ENCODE measurements around the gene ODR4. TPM values are rescaled to one million over a fixed set of nuclear protein-coding genes. Genes with fewer than 3 reads are reported as not detected.

ODR4 gene
- total and polyA plus RNA-seq, 2 of the 4 experiments (the other 2 are of a cell fraction) = 9.4 to 9.7 TPM

- Histone ChIP-seq H2AFZ (replicated peaks; ENCODE audit: low read length, poor library complexity) (no peak overlapping the region), H2AK5ac (ENCODE audit: low read depth, low read length) (no peak overlapping the region), H3K4ac (ENCODE audit: low read depth, low read length) (no peak overlapping the region), H2BK5ac (ENCODE audit: low read depth, low read length, poor library complexity, severe bottlenecking) (no peak overlapping the region), H2BK20ac (ENCODE audit: low read depth, low read length) (no peak overlapping the region), H4K91ac (ENCODE audit: insufficient read depth, low read depth, low read length) (no peak overlapping the region), H2BK15ac (ENCODE audit: low read depth, low read length) (no peak overlapping the region), H3K9me3 (ENCODE audit: control insufficient read depth, insufficient read depth, low read length) (no peaks in the 10 kb centered on the region), H3K4me1 (ENCODE audit: control insufficient read depth, insufficient read depth, low read length) (no peaks in the 10 kb centered on the region), H3K9me1 (ENCODE audit: insufficient read depth, low read length) (no peaks in the 10 kb centered on the region), H3K14ac (replicated peaks; ENCODE audit: low read depth, low read length) (no peak overlapping the region), H3K18ac (ENCODE audit: low read depth, low read length) (no peak overlapping the region), H2BK120ac (ENCODE audit: low read depth, low read length) (no peak overlapping the region), H3K23ac (ENCODE audit: low read depth, low read length) (no peak overlapping the region), H3K9ac (ENCODE audit: low read depth, low read length) (no peak overlapping the region), H3K27me3 (ENCODE audit: control insufficient read depth, insufficient read depth, low read length) (no peaks in the 10 kb centered on the region), H3K56ac (ENCODE audit: extremely low read depth, insufficient read depth, low read length) (no peak overlapping the region), H3K79me1 (ENCODE audit: low read depth in 1 of 2, low read length in 2 of 2) (peaks cover 2 to 3% of the 10 kb centered on the region in 2 experiments; a peak in 3 of 4 replicates), H3K4me3 (ENCODE audit: insufficient read depth, low read depth, low read length) (no peak overlapping the region), H3K27ac (ENCODE audit: insufficient read depth, low read length) (no peak overlapping the region), H3K36me3 (ENCODE audit: control insufficient read depth, insufficient read depth, low read length) (peaks cover 30% of the 10 kb centered on the region), H3K4me2 (ENCODE audit: low read depth, low read length) (no peak overlapping the region), H4K5ac (ENCODE audit: low read depth, low read length) (no peak overlapping the region), H4K20me1 (ENCODE audit: insufficient read depth, low read length) (no peaks in the 10 kb centered on the region), H4K8ac (ENCODE audit: low read depth in 2 of 2, low read length in 2 of 2) (no peak overlapping the region), H2AK9ac (replicated peaks; ENCODE audit: low read depth, low read length, poor library complexity) (no peak overlapping the region)
- no CpG with 5 or more reads among the region's 1 CpG for WGBS, 2 experiments (ENCODE audit: extremely low coverage in 2 of 2, insufficient read length in 1 of 2)
- ATAC-seq (ENCODE audit: low read depth) (no peak), DNase-seq (no peak)
- intact Hi-C loops (cut with micrococcal nuclease) (no loop called here), in situ Hi-C loops (cut with MboI; ENCODE audit: low sequenced_read_pairs) (no loop called here), dilution Hi-C loops (cut with HindIII; ENCODE audit: low sequenced_read_pairs, unreplicated experiment) (no loop called here)
- no TSS peak for BruUV-seq (replicated peaks)
- TF ChIP-seq FOS (IDR thresholded peaks at IDR 0.05; ENCODE audit: low read depth, low read length) (no peak), POLR2A (IDR thresholded peaks at IDR 0.05; ENCODE audit: low read depth, low read length) (no peak), CEBPB (IDR thresholded peaks at IDR 0.05; ENCODE audit: low read depth, low read length) (no peak)
- CTCF ChIA-PET = interaction anchor here (0.7 kb wide), 1 partner anchor 16 kb away, joined by 3 read pairs; no protein-coding TSS in a partner anchor
- POLR2A ChIA-PET (ENCODE audit: unreplicated experiment) = no interaction called here
These were observed 48.3 kb upstream of the ODR4 start for GRCh38 chr1:186327331-186327730.

All from IMR-90 (cell line).